Suppressor macrophage treated with lipopolysaccharide for 4 hours (primary cell): ENCODE measurements around the gene CCL8.

Experiments
- DNase-seq: peaks from one replicate; pipeline ENCODE4 v3.0.0-alpha.2; 2020

The CCL8 gene

GRCh38 chr17:34319039-34319483, at the start of gene CCL8:
CCL8 (plus strand) TSS chr17:34319435; CDS start chr17:34319502, 67 bp downstream.
- peak; percentile 89 for DNase-seq

GRCh38 chr17:34269969-34270368, 49.3 kb upstream of the CCL8 start, which contains the start of gene CCL7:
CCL7 (plus strand) TSS chr17:34270221; CDS start chr17:34270291, 70 bp downstream.
- peak; percentile 83 for DNase-seq

- DNase-seq = peak; percentile 65
These were observed 43.4 kb upstream of the CCL8 start for GRCh38 chr17:34275881-34276280.

DNA sequence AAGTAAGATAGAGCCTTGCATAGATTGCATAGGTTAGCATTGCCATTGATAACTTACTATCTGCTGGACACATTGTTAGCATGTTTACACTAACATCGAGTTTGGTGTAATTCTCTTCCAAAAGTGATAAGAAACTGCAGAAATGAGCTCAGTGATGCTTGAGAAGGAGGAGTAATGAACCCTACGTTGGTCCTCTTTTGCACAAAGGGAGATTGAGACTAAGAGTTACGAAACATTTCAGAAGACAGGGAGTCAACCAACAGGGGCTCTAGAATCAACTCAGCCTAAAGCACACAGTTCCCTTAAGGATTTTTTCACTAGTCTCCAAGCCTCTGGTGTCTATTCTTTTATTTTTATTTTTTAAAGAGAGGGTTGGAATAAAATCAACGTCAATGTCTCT, 42.4 kb upstream of the CCL8 start:
- DNase-seq = no peak

- DNase-seq = no peak
These were observed 35.7 kb upstream of the CCL8 start for GRCh38 chr17:34283571-34283970.

GRCh38 chr17:34285286-34285792, 33.9 kb upstream of the CCL8 start, which contains the start of gene CCL11:
CCL11 (plus strand) TSS chr17:34285742; CDS start chr17:34285809, 67 bp downstream.
- no peak for DNase-seq

DNA sequence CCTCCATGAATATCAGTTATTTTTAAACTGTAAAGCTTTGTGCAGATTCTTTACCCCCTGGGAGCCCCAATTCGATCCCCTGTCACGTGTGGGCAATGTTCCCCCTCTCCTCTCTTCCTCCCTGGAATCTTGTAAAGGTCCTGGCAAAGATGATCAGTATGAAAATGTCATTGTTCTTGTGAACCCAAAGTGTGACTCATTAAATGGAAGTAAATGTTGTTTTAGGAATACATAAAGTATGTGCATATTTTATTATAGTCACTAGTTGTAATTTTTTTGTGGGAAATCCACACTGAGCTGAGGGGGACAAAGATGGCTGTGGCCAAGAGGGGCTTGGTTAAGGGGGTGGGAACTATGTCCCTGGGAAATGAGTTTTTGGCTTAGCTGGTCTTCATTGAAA, 31.4 kb upstream of the CCL8 start:
- DNase-seq = no peak

- DNase-seq = no peak
These were observed 28.6 kb upstream of the CCL8 start for GRCh38 chr17:34290586-34290985.

DNA sequence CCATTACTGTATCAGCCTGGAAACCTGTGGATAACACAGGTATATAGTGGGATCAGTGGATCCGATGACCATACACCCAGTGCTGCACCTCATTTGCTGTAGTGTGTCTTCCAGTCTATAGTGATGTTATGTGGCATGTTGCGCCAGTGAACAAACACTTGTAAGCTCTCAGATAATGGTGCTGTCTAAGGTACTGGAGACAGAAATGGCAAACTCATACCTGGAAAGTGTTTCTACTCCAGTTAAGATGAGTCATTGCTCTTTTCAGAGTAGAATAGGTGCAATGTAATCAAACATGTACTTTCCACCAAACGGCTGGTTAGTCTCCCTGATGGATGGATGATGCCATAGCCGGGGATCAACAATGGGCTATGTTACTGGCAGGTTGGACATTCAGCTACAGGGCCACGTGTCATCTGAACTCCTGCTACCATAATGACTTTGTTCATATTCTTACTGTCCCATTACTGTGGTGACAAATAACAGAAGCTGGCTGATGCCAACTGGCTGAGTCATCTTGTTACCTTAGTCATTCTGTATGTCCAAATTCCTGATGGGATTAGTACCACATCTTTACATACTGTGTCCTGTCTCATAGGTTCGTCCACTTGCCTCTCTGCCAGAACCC, 27.4 kb upstream of the CCL8 start:
- peak; percentile 53 for DNase-seq

DNA sequence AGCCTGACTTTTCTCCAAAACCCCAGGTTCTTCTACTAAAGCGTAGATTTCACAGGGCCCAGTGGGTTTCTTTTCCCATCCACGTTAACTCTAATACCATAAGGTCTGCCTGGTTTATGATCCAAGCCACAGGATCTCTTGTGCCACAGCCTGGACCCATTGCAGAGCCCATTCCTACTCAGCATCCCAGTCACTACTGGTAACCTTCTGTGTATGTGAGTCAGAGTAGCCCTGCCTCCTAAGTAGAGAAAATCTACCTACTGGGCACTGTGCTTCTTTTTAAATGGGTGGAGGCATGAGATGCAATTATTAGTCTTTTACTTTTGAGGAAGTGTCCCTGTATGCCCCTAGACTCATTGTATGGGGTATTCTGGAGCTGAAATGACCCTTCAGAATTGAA, 20.2 kb upstream of the CCL8 start:
- DNase-seq = no peak

DNA sequence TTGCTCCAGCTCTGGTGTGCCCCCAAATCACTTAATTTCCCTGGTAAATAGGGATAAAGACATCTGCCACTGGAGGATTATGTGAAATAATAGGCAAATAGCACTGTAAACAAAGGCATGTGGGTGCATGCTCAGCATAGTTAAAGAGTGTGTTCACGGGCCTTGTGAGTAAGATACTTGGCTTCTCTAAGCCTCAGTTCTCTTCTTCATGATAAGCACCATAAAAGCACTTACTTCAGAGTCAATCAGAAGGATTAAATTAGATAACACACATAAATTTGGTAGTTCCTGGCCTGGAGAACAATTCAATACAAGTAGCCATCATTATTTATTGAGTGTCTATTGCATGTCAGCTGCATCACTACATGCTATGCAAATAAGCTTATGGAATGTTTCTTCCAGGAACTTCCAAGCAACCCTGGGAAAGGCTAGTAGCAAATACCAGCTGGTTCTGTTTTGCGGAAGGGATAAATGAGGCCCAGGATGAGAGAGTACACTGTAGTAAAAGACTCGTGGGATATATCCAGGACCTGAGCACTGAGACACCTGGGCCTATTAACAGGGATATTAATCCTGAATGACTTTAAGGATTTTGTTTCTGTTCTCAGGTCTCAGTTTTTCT, 19.2 kb upstream of the CCL8 start:
- DNase-seq = no peak

DNA sequence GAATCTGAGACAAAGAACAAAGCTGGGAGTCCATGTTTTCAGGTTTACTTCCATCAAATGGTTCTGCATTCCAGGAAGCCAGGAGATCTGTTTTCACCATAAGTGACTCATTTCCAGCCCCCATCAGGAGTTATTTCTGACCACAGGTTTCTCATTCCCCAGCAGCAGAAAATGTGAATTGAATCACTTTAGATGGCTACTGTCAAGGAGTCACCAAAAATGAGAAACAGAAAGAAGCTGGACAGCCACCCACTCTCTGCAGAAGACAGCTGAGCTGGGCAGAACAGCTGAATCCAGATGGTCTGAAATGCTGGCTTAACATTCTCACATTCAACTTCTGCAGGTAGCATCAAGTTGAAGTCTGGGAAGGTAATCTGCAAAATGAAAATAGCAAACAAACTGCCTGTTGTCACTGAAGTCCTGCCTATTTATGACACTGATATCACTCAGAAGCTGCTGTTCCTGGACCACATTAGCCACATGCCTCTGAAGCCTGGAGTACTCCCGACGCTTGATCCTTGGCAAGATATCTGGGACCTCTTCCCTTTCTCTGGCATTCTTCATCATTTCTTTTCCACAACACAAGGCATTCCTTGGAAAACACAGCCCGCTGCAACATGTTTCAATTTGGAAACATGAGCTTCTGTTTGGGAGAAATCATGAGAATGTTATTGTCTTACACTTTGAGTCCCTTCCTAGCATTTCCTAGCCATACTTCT, 18.4 kb upstream of the CCL8 start:
- DNase-seq = peak; percentile 81

DNA sequence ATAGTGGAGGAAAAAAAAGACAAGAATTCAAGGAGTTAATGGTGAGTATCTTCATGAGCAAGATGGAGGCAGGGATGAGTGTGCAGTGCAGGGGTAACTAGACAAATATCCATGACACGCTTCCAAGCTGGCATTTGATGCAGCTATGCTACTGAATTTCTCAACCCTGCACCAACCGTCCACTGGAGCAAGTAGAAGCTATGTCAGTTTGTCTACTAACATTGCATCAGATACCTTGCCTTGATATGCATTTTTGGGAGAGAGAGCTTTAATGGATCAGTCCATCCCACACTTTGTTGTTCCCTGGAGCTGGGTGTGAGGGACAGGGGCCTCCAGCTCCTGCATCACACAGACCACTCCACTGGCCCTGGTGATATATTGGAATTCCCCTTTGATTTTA, 17.2 kb upstream of the CCL8 start:
- peak; percentile 26 for DNase-seq

GRCh38 chr17:34302636-34303035, 16.6 kb upstream of the CCL8 start:
- DNase-seq = peak; percentile 63

DNA sequence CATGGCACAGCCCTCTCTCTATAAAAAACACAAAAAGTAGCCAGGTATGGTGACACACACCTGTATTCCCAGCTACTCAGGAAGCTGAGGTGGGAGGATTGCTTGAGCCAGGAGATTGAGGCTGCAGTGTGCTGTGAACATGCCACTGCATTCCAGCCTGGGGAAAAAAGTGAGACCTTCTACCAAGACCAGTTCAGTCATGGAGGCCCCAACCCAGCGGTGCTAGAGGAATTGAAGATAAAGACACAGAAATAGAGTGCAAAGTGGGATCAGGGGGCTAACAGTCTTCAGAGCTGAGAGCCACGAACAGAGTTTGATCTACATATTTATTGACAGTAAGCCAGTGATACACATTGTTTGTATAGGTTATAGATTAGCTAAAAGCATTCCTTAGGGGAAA, 15.6 kb upstream of the CCL8 start:
- no peak for DNase-seq

DNA sequence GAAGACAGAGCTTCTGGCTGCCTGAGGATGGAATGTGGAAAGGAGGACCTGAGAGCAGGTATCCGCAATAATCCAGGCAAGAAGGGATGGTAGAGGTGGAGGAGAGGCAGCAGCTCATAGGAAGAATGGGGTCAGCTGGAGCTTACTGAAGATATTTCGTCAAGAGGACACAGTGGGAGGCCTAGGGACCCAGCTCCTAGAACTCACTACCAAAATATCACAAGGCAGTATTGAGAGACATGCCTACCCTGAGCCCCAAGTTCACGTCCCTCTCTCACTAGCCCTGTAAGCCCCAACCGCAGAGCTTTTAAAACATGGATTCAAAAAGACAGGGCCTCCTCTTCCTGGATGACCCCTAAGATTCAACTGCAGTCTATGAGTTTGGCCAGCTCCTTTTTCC, 14.2 kb upstream of the CCL8 start:
- DNase-seq = no peak

- DNase-seq = no peak
These were observed 13.6 kb upstream of the CCL8 start for GRCh38 chr17:34305606-34306005.

GRCh38 chr17:34306466-34306865, 12.8 kb upstream of the CCL8 start:
- DNase-seq = peak; percentile 77

- peak; percentile 94 for DNase-seq
These were observed 12.1 kb upstream of the CCL8 start for GRCh38 chr17:34307110-34307509.

DNA sequence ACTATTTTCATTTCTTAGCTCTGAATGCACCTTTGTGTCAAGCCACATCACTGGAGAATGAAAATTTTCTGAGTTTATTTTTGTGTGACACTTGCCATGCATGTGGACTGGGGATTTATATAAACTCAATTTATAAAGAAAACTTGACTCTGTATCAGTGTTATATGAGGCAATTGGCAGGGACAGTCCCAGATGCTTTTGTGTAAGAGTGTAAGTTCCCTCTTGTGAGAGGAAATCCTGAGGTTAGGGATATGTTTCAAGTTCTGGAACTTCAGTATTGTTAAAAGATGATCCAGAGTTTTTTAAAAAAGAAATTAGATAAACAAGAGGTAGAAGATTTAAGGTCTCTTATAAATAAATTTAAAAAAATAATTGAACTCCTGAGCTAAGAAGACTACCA, 10.9 kb upstream of the CCL8 start:
- peak; percentile 84 for DNase-seq

DNA sequence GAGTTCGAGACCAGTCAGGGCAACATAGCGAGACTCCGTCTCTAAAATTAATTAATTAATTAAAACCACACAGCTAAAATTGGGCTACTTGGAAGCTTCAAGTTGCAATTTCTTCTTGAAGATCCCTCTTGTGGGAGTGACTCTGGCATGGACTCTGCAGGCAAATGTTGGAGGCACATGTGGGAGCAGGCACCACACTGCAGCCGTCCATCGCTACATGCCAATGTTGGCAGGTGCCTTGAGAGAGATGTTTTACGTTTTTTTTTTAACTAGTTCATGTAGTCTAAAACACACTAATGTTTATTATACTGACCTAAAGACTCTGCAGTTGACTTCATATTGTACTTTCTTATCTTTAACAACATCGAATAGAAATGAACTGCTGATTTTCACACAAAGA, 7.9 kb upstream of the CCL8 start:
- no peak for DNase-seq

- no peak for DNase-seq
These were observed 7.2 kb upstream of the CCL8 start for GRCh38 chr17:34312080-34312479.

- DNase-seq = no peak
These were observed 6.1 kb upstream of the CCL8 start for GRCh38 chr17:34313164-34313563.

- DNase-seq = peak; percentile 94
These were observed 5.0 kb upstream of the CCL8 start for GRCh38 chr17:34314279-34314678.
